GM12878 (cell line): ENCODE results near the gene DPM2. TPM values are rescaled to one million over a fixed set of nuclear protein-coding genes. Genes with fewer than 3 reads are reported as not detected.

ENCODE experiments used
- ATAC-seq: fragments of 200-7000 bp; cut with Tn5 transposase; 3 replicates; pipeline ENCODE4 v1.9.1; 2020; ENCODE audit warnings: mild to moderate bottlenecking, moderate library complexity
- BruUV-seq: library from RNA; stranded (reverse); fragments of 400-500 nt; replicated peaks from 2 replicates; lab custom pipeline; 2021; lab: Mats Ljungman, UMichigan
- CTCF ChIA-PET: fragments of 300-600 bp; sonication (Branson Sonifier 250); formaldehyde crosslinking; extraction: SDS; loops from one replicate; lab custom pipeline; 2021; ENCODE audit warnings: inconsistent platforms; lab: Yijun Ruan, JAX
- POLR2A ChIA-PET: fragments of 350-600 bp; formaldehyde crosslinking; extraction: SDS; loops from one replicate; lab custom pipeline; 2021; ENCODE audit warnings: inconsistent platforms; lab: Charles Lee
- RAD21 ChIA-PET: fragments of 300-600 bp; sonication (Branson Sonifier 250); formaldehyde crosslinking; loops from one replicate; lab custom pipeline; 2023; ENCODE audit warnings: antibody characterized with exemption; ENCODE audit not compliant: unreplicated experiment; lab: Charles Lee
- SMC1A ChIA-PET: fragments of 300-600 bp; sonication (Branson Sonifier 250); formaldehyde crosslinking; loops from one replicate; lab custom pipeline; 2023; ENCODE audit not compliant: unreplicated experiment, uncharacterized antibody; lab: Charles Lee
- DNase-seq: peaks from one replicate; pipeline ENCODE4 v3.0.0-alpha.2; 2011; ENCODE audit warnings: low read depth, low spot score
- FAIRE-seq: peaks from 3 replicates; lab custom pipeline; 2011; peaks lifted over from hg19 to GRCh38; lab: Jason Lieb, UNC
- H2AFZ ChIP-seq: 2 replicates; pipeline ENCODE4 v1.6.0; 2011; ENCODE audit warnings: low read depth, low read length, control low read depth; ENCODE audit not compliant: control insufficient read depth
- H3K27ac ChIP-seq: 2 replicates; pipeline ENCODE4 v1.5.1; 2011; ENCODE audit warnings: control low read depth; ENCODE audit not compliant: control insufficient read depth, insufficient read depth
- H3K27me3 ChIP-seq, 2 experiments: replicated peaks in 1 of 2; 2 replicates each; pipeline versions ENCODE4 v1.6.0 to v1.6.1; 2011; ENCODE audit warnings: low read length in 1 of 2; ENCODE audit not compliant: control insufficient read depth in 2 of 2, insufficient read depth in 2 of 2
- H3K36me3 ChIP-seq, 2 experiments: 2 replicates each; pipeline ENCODE4 v1.5.1; 2011; ENCODE audit warnings: low read length in 1 of 2; ENCODE audit not compliant: control insufficient read depth in 2 of 2, insufficient read depth in 2 of 2
- H3K4me1 ChIP-seq: 2 replicates; pipeline ENCODE4 v1.6.1; 2011; ENCODE audit warnings: mild to moderate bottlenecking, low read length, moderate library complexity, mixed read lengths; ENCODE audit not compliant: control insufficient read depth, insufficient read depth
- H3K4me2 ChIP-seq: 2 replicates; pipeline ENCODE4 v1.6.0; 2011; ENCODE audit warnings: control low read depth; ENCODE audit not compliant: control insufficient read depth, insufficient read depth
- H3K4me3 ChIP-seq: fragments of 200-600 bp; sonication (generic); 2 replicates; pipeline ENCODE4 v1.5.1; 2016
- H3K79me2 ChIP-seq: 2 replicates; pipeline ENCODE4 v1.6.0; 2011; ENCODE audit warnings: low read length; ENCODE audit not compliant: control insufficient read depth, insufficient read depth
- H3K9ac ChIP-seq: 2 replicates; pipeline ENCODE4 v1.8.0; 2011; ENCODE audit warnings: low read length, control low read depth, mixed read lengths; ENCODE audit not compliant: control insufficient read depth, insufficient read depth
- H3K9me3 ChIP-seq: replicated peaks from 3 replicates; pipeline ENCODE4 v1.5.1; 2011; ENCODE audit warnings: mild to moderate bottlenecking, low read length; ENCODE audit not compliant: control insufficient read depth, insufficient read depth
- H4K20me1 ChIP-seq: 2 replicates; pipeline ENCODE4 v1.6.0; 2011; ENCODE audit not compliant: control insufficient read depth, insufficient read depth
- ASH2L ChIP-seq: fragments of 300-600, 200-600 bp; sonication (generic); IDR thresholded peaks from 2 replicates; pipeline ENCODE4 v1.6.1; 2017; ENCODE audit warnings: low read depth, mild to moderate bottlenecking, borderline replicate concordance
- BMI1 ChIP-seq: fragments of 450-650 bp; IDR thresholded peaks from 2 replicates; pipeline ENCODE4 v1.6.1; 2016; ENCODE audit warnings: mild to moderate bottlenecking, moderate library complexity, borderline replicate concordance
- CBX5 ChIP-seq: sonication (generic); IDR thresholded peaks from 2 replicates; pipeline ENCODE4 v1.6.1; 2016; ENCODE audit warnings: low read depth, moderate library complexity, mild to moderate bottlenecking, inconsistent platforms
- CREB1 ChIP-seq: IDR thresholded peaks from 2 replicates; pipeline ENCODE4 v1.6.1; 2012; ENCODE audit warnings: low read depth, mild to moderate bottlenecking, inconsistent platforms
- MTA3 ChIP-seq: IDR thresholded peaks from 2 replicates; pipeline ENCODE4 v1.6.1; 2012; ENCODE audit warnings: low read length, inconsistent platforms, borderline replicate concordance
- NFIC ChIP-seq: IDR thresholded peaks from 2 replicates; pipeline ENCODE4 v1.6.1; 2012; ENCODE audit warnings: low read depth, mild to moderate bottlenecking, inconsistent platforms, low read length, moderate library complexity
- NR2C2 ChIP-seq: IDR thresholded peaks from 2 replicates; pipeline ENCODE4 v1.6.1; 2011; ENCODE audit warnings: borderline replicate concordance, low read depth; ENCODE audit not compliant: control insufficient read depth, insufficient read length
- NR2F1 ChIP-seq: fragments of 450-650 bp; conservative IDR thresholded peaks from 2 replicates; pipeline ENCODE4 v1.6.1; 2017; ENCODE audit warnings: mild to moderate bottlenecking
- POLR2AphosphoS2 ChIP-seq: IDR thresholded peaks from 2 replicates; pipeline ENCODE4 v1.6.1; 2011; ENCODE audit warnings: low read depth, mild to moderate bottlenecking, low read length, improper control_type of control experiment, moderate library complexity
- RUNX3 ChIP-seq: IDR thresholded peaks from 2 replicates; pipeline ENCODE4 v1.6.1; 2012; ENCODE audit warnings: low read length, inconsistent platforms
- TCF12 ChIP-seq: IDR thresholded peaks from 2 replicates; pipeline ENCODE4 v1.6.1; 2011; ENCODE audit warnings: low read depth, mild to moderate bottlenecking, low read length
- WGBS: methylation state at CpG from one replicate; pipeline ENCODE4 v1.1.6; 2016; ENCODE audit warnings: low lambda C conversion rate; ENCODE audit not compliant: insufficient replicate concordance, insufficient coverage; ENCODE audit errors: missing lambda C conversion rate; 5-methylcytosine and 5-hydroxymethylcytosine counted together
- in situ Hi-C: fragments of 300-500 bp; cut with MboI; formaldehyde crosslinking; loops from 9 replicates; pipeline ENCODE4 v1.14.3; 2018; ENCODE audit warnings: mixed read lengths
- intact Hi-C: fragments of 100-400 bp; cut with micrococcal nuclease; formaldehyde crosslinking; loops from one replicate; pipeline ENCODE4 v1.14.2; 2022; ENCODE audit not compliant: unreplicated experiment
- polyA plus RNA-seq, 11 experiments: library from polyadenylated mRNA; depleted of rRNA in 4 of 11; unstranded in 6 of 11; stranded (reverse) in 5 of 11; fragments of >200 nt; fragmentation: Nextera tagmentation in 4 of 11; fragmentation: Illumina TruSeq in 1 of 11; extraction: Ambion mirVana in 4 of 11; extraction: Trizol in 1 of 11; gene quantifications; 1 replicate in 1 of 11; 2 replicates in 10 of 11; pipeline versions ENCODE4 v1.2.1 to v1.2.3, GENCODE V29; 2011 to 2016; ENCODE audit warnings: inconsistent platforms in 2 of 11, missing spikeins in 2 of 11, low read depth in 1 of 11
- total RNA-seq, 4 experiments: library from RNA; depleted of rRNA in 3 of 4; stranded (reverse); fragments of >200 nt in 3 of 4; fragmentation: Illumina TruSeq in 1 of 4; extraction: Trizol in 1 of 4; gene quantifications; 2 replicates each; pipeline versions ENCODE4 v1.2.1 to v1.2.3, GENCODE V29; 2013 to 2021
- TF ChIP-seq, protein P1 (sequence below): IDR thresholded peaks from 2 replicates; pipeline ENCODE4 v1.6.1; 2012; ENCODE audit warnings: mild to moderate bottlenecking, low read depth, low read length
- TF ChIP-seq, protein P2 (sequence below): fragments of 450-650 bp; IDR thresholded peaks from 2 replicates; pipeline ENCODE4 v1.6.1; 2016; ENCODE audit warnings: mild to moderate bottlenecking
- TF ChIP-seq, protein P3 (sequence below): fragments of 450-650 bp; IDR thresholded peaks from 2 replicates; pipeline ENCODE4 v1.6.1; 2017; ENCODE audit warnings: low read depth, mild to moderate bottlenecking, moderate library complexity

Gene DPM2
- total and polyA plus RNA-seq, 10 of the 15 experiments (the other 5 are each of a cell fraction or from before 2014, with no cell fraction given), result 22.7 to 77.9 (median 44.7) TPM

DNA sequence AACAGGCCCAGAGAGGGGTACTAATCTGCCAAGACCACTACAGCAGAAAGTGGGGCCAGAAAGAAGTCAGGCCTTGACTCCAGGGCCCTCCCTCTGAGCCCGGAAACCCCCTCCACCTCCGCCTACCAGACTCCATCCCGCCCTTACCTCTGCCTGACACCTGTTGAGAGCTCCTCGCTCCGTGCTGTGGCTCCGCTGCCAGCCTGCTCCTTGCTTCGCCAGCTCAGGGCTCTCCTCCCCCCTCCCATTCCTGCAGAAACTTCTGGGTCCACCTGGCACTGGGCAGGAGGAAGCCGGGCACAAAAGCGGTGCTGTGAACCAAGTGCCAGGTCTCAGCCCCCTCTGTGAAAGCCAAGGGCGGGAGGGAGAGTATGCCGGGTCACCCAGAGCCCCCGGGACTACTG, 31.9 kb downstream of the DPM2 start:
- 2% methylated on average over 12 of the region's 12 CpGs for WGBS
- H3K27me3 ChIP-seq, result no peaks in the 10 kb centered on the region
- ATAC-seq (peak; percentile 67), DNase-seq (no peak), FAIRE-seq (peak; percentile 69)
- no peak overlapping the region for H2AFZ ChIP-seq
- H4K20me1 ChIP-seq, result no peaks in the 10 kb centered on the region
- H3K36me3 ChIP-seq, result peaks cover 3 to 13% of the 10 kb centered on the region in 2 experiments; a peak in 2 of 4 replicates
- 0 out of 2 replicates have a peak overlapping the region, but pooled peaks have one; percentile 5 for H3K4me3 ChIP-seq
- in situ Hi-C loops (no loop called here), intact Hi-C loops (no loop called here)
- H3K4me2 ChIP-seq, result peak overlapping the region; percentile 75
- peaks cover 61% of the 10 kb centered on the region for H3K4me1 ChIP-seq
- peak overlapping the region; percentile 90 for H3K27ac ChIP-seq
- H3K9ac ChIP-seq, result peak overlapping the region; percentile 57
- BruUV-seq, result no TSS peak
- ChIA-PET CTCF (interaction anchor here (0.7 to 1.6 kb wide), 9 partner anchors 10 to 122 kb away, joined by 3 to 18 read pairs (median 4); partner anchors contain the start of gene ST6GALNAC4), POLR2A (interaction anchor here (0.5 to 11.0 kb wide), 9 partner anchors 10 to 474 kb away, joined by 3 to 166 read pairs (median 4); partner anchors contain the start of genes CDK9, SH2D3C and ST6GALNAC4), SMC1A (interaction anchor here (1.0 to 4.9 kb wide), 6 partner anchors 11 to 126 kb away, joined by 3 to 37 read pairs (median 5); partner anchors contain the start of gene ST6GALNAC4), RAD21 (interaction anchor here (0.7 to 10.1 kb wide), 6 partner anchors 8 to 171 kb away, joined by 3 to 92 read pairs (median 6); partner anchors contain the start of genes SH2D3C, ST6GALNAC4 and TOR2A)
- H3K9me3 ChIP-seq, result no peaks in the 10 kb centered on the region
- peaks cover 8% of the 10 kb centered on the region for H3K79me2 ChIP-seq
- TF ChIP-seq BMI1, result no peak
- TF ChIP-seq TCF12, result 0 out of 2 replicates have a peak, but pooled peaks have one; percentile 25
- no peak for TF ChIP-seq NR2F1
- no peak for TF ChIP-seq RUNX3
- TF ChIP-seq ASH2L, result no peak
- TF ChIP-seq POLR2AphosphoS2, result no peak
- no peak for TF ChIP-seq CBX5
- TF ChIP-seq, protein P1, sequence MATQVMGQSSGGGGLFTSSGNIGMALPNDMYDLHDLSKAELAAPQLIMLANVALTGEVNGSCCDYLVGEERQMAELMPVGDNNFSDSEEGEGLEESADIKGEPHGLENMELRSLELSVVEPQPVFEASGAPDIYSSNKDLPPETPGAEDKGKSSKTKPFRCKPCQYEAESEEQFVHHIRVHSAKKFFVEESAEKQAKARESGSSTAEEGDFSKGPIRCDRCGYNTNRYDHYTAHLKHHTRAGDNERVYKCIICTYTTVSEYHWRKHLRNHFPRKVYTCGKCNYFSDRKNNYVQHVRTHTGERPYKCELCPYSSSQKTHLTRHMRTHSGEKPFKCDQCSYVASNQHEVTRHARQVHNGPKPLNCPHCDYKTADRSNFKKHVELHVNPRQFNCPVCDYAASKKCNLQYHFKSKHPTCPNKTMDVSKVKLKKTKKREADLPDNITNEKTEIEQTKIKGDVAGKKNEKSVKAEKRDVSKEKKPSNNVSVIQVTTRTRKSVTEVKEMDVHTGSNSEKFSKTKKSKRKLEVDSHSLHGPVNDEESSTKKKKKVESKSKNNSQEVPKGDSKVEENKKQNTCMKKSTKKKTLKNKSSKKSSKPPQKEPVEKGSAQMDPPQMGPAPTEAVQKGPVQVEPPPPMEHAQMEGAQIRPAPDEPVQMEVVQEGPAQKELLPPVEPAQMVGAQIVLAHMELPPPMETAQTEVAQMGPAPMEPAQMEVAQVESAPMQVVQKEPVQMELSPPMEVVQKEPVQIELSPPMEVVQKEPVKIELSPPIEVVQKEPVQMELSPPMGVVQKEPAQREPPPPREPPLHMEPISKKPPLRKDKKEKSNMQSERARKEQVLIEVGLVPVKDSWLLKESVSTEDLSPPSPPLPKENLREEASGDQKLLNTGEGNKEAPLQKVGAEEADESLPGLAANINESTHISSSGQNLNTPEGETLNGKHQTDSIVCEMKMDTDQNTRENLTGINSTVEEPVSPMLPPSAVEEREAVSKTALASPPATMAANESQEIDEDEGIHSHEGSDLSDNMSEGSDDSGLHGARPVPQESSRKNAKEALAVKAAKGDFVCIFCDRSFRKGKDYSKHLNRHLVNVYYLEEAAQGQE, result no peak
- TF ChIP-seq NR2C2, result no peak
- no peak for TF ChIP-seq CREB1
- TF ChIP-seq, protein P2, sequence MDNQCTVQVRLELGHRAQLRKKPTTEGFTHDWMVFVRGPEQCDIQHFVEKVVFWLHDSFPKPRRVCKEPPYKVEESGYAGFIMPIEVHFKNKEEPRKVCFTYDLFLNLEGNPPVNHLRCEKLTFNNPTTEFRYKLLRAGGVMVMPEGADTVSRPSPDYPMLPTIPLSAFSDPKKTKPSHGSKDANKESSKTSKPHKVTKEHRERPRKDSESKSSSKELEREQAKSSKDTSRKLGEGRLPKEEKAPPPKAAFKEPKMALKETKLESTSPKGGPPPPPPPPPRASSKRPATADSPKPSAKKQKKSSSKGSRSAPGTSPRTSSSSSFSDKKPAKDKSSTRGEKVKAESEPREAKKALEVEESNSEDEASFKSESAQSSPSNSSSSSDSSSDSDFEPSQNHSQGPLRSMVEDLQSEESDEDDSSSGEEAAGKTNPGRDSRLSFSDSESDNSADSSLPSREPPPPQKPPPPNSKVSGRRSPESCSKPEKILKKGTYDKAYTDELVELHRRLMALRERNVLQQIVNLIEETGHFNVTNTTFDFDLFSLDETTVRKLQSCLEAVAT, result 0 out of 2 replicates have a peak, but pooled peaks have one; percentile 18
- no peak for TF ChIP-seq NFIC
- TF ChIP-seq MTA3, result no peak
- TF ChIP-seq, protein P3, sequence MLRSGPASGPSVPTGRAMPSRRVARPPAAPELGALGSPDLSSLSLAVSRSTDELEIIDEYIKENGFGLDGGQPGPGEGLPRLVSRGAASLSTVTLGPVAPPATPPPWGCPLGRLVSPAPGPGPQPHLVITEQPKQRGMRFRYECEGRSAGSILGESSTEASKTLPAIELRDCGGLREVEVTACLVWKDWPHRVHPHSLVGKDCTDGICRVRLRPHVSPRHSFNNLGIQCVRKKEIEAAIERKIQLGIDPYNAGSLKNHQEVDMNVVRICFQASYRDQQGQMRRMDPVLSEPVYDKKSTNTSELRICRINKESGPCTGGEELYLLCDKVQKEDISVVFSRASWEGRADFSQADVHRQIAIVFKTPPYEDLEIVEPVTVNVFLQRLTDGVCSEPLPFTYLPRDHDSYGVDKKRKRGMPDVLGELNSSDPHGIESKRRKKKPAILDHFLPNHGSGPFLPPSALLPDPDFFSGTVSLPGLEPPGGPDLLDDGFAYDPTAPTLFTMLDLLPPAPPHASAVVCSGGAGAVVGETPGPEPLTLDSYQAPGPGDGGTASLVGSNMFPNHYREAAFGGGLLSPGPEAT, result 0 out of 2 replicates have a peak, but pooled peaks have one; percentile 31
